HCT116 (cell line): ENCODE data around the gene TMEM145. TPM values are rescaled to one million over a fixed set of nuclear protein-coding genes. Genes with fewer than 3 reads are reported as not detected.

Source experiments
- ATAC-seq: fragments of 200-7000 bp; cut with Tn5 transposase; 2 replicates; pipeline ENCODE4 v1.9.1; 2020; ENCODE audit warnings: mild to moderate bottlenecking, moderate library complexity
- BruUV-seq: library from RNA; stranded (reverse); fragments of 400-500 nt; replicated peaks from 2 replicates; lab custom pipeline; 2021; lab: Mats Ljungman, UMichigan
- CTCF ChIA-PET: fragments of 300-600 bp; sonication (Branson Sonifier 250); formaldehyde crosslinking; loops from one replicate; lab custom pipeline; 2021; ENCODE audit warnings: antibody characterized with exemption; lab: Charles Lee
- POLR2A ChIA-PET: fragments of 300-600, 350-600 bp; sonication (Branson Sonifier 250); formaldehyde crosslinking; loops from one replicate; lab custom pipeline; 2021; ENCODE audit warnings: antibody characterized with exemption; lab: Charles Lee
- RAD21 ChIA-PET, 2 experiments: fragments of 300-600 bp; sonication (Branson Sonifier 250); formaldehyde crosslinking; loops; one replicate each; lab custom pipeline; 2023; ENCODE audit warnings: low total read pairs in 2 of 2; ENCODE audit not compliant: uncharacterized antibody in 2 of 2, unreplicated experiment in 2 of 2, low non-redundant PET in 1 of 2; lab: Charles Lee
- DNase-seq: peaks from one replicate; pipeline ENCODE4 v3.0.0-alpha.2; 2010; ENCODE audit warnings: low read depth, low spot score
- H2AFZ ChIP-seq: fragments of 200-600 bp; shearing (Covaris generic), sonication (generic); 2 replicates; pipeline ENCODE4 v1.6.1; 2017; ENCODE audit warnings: low read depth, mixed run types, mixed read lengths, antibody characterized with exemption, low read length; ENCODE audit not compliant: poor library complexity, severe bottlenecking
- H3K27ac ChIP-seq: 2 replicates; pipeline ENCODE4 v1.5.1; 2012; ENCODE audit warnings: low read depth, low read length
- H3K27me3 ChIP-seq: fragments of 200-600 bp; sonication (generic); 2 replicates; pipeline ENCODE4 v1.6.1; 2016; ENCODE audit warnings: mixed run types, low read length, mixed read lengths; ENCODE audit not compliant: insufficient read depth
- H3K36me3 ChIP-seq, 2 experiments: fragments of 200-500 bp in 1 of 2; fragments of 200-600 bp in 1 of 2; sonication (Bioruptor generic) in 1 of 2; sonication (generic) in 1 of 2; 2 replicates each; pipeline versions ENCODE4 v1.5.1 to v1.6.1; 2014 to 2016; ENCODE audit warnings: low read length in 2 of 2, inconsistent platforms in 1 of 2, mixed read lengths in 1 of 2, mixed run types in 1 of 2; ENCODE audit not compliant: insufficient read depth in 2 of 2, control insufficient read depth in 1 of 2
- H3K4me1 ChIP-seq, 2 experiments: fragments of 200-600 bp in 1 of 2; sonication (generic) in 1 of 2; 2 replicates each; pipeline versions ENCODE4 v1.5.1 to v1.6.1; 2012 to 2017; ENCODE audit warnings: low read length in 2 of 2, inconsistent platforms in 1 of 2, mild to moderate bottlenecking in 1 of 2, mixed read lengths in 1 of 2, mixed run types in 1 of 2, moderate library complexity in 1 of 2; ENCODE audit not compliant: insufficient read depth in 2 of 2, control insufficient read depth in 1 of 2
- H3K4me2 ChIP-seq: fragments of 200-600 bp; sonication (generic); 2 replicates; pipeline ENCODE4 v1.6.1; 2017; ENCODE audit warnings: mixed run types, low read length, mixed read lengths
- H3K4me3 ChIP-seq, 2 experiments: fragments of 200-600 bp in 1 of 2; sonication (generic) in 1 of 2; replicated peaks in 1 of 2; 2 replicates each; pipeline ENCODE4 v1.5.1; 2011 to 2016; ENCODE audit warnings: low read length in 2 of 2, control low read depth in 1 of 2, low read depth in 1 of 2, mild to moderate bottlenecking in 1 of 2, mixed read lengths in 1 of 2, mixed run types in 1 of 2
- H3K79me2 ChIP-seq: fragments of 200-600 bp; sonication (generic); 2 replicates; pipeline ENCODE4 v1.6.1; 2017; ENCODE audit warnings: mild to moderate bottlenecking, mixed run types, low read length, moderate library complexity, mixed read lengths; ENCODE audit not compliant: insufficient read depth
- H3K9ac ChIP-seq: fragments of 200-600 bp; sonication (generic); 2 replicates; pipeline ENCODE4 v1.6.1; 2016; ENCODE audit warnings: low read length, mixed read lengths
- H3K9me2 ChIP-seq: fragments of 200-600 bp; sonication (generic), shearing (Covaris generic); 2 replicates; pipeline ENCODE4 v1.6.1; 2017; ENCODE audit warnings: mixed run types, mild to moderate bottlenecking, moderate library complexity; ENCODE audit not compliant: insufficient read depth
- H3K9me3 ChIP-seq, 2 experiments: fragments of 200-500 bp in 1 of 2; fragments of 200-600 bp in 1 of 2; sonication (Bioruptor generic) in 1 of 2; sonication (generic) in 1 of 2; 2 replicates each; pipeline ENCODE4 v1.6.1; 2014 to 2017; ENCODE audit warnings: low read length in 2 of 2, mixed read lengths in 2 of 2, inconsistent platforms in 1 of 2, low read depth in 1 of 2, mild to moderate bottlenecking in 1 of 2, mixed run types in 1 of 2, moderate library complexity in 1 of 2; ENCODE audit not compliant: control insufficient read depth in 1 of 2, insufficient read depth in 1 of 2
- H4K20me1 ChIP-seq: fragments of 200-600 bp; sonication (generic), shearing (Covaris generic); 2 replicates; pipeline ENCODE4 v1.6.1; 2017; ENCODE audit warnings: mixed run types, mild to moderate bottlenecking, moderate library complexity; ENCODE audit not compliant: insufficient read depth
- CBX3 ChIP-seq: IDR thresholded peaks from 2 replicates; pipeline ENCODE4 v1.6.1; 2012; ENCODE audit warnings: low read depth
- CEBPB ChIP-seq: IDR thresholded peaks from 2 replicates; pipeline ENCODE4 v1.6.1; 2012; ENCODE audit warnings: low read depth
- ELF1 ChIP-seq: IDR thresholded peaks from 2 replicates; pipeline ENCODE4 v1.6.1; 2012; ENCODE audit warnings: low read depth, borderline replicate concordance
- FOSL1 ChIP-seq: IDR thresholded peaks from 2 replicates; pipeline ENCODE4 v1.6.1; 2012; ENCODE audit warnings: low read depth
- POLR2A ChIP-seq: IDR thresholded peaks from 2 replicates; pipeline ENCODE4 v1.7.0; 2011; ENCODE audit warnings: borderline replicate concordance; ENCODE audit not compliant: insufficient read depth, insufficient read length; ENCODE audit errors: extremely low read depth
- POLR2AphosphoS5 ChIP-seq: IDR thresholded peaks from 2 replicates; pipeline ENCODE4 v1.6.1; 2011; ENCODE audit warnings: mild to moderate bottlenecking, low read depth, low read length, moderate library complexity
- REST ChIP-seq: IDR thresholded peaks from 2 replicates; pipeline ENCODE4 v1.6.1; 2012; ENCODE audit warnings: low read depth
- SRF ChIP-seq: IDR thresholded peaks from 2 replicates; pipeline ENCODE4 v1.6.1; 2012; ENCODE audit warnings: low read depth
- YY1 ChIP-seq: IDR thresholded peaks from 2 replicates; pipeline ENCODE4 v1.6.1; 2011; ENCODE audit warnings: low read length, low read depth, moderate library complexity, mild to moderate bottlenecking; ENCODE audit not compliant: insufficient replicate concordance; ENCODE audit errors: extremely low read depth
- ZFX ChIP-seq: fragments of 450-650 bp; IDR thresholded peaks from 2 replicates; pipeline ENCODE4 v1.6.1; 2017
- ZNF274 ChIP-seq: fragments of 200-500 bp; sonication (Bioruptor generic); IDR thresholded peaks from 2 replicates; pipeline ENCODE4 v1.6.1; 2014; ENCODE audit warnings: mild to moderate bottlenecking, low read depth, low read length, inconsistent platforms
- intact Hi-C: fragments of 100-400 bp; cut with micrococcal nuclease; formaldehyde crosslinking; loops from 2 replicates; pipeline ENCODE4 v1.10.0; 2022
- total RNA-seq: library from RNA; stranded (reverse); gene quantifications from one replicate; pipeline ENCODE4 v1.2.1, GENCODE V29; 2021; ENCODE audit not compliant: unreplicated experiment
- TF ChIP-seq, protein P1 (sequence below): IDR thresholded peaks from 2 replicates; pipeline ENCODE4 v1.6.1; 2011; ENCODE audit warnings: mild to moderate bottlenecking, low read length, moderate library complexity; ENCODE audit not compliant: insufficient replicate concordance; ENCODE audit errors: extremely low read depth
- TF ChIP-seq, protein P2 (sequence below): IDR thresholded peaks from 2 replicates; pipeline ENCODE4 v1.6.1; 2012
- TF ChIP-seq, protein P3 (sequence below), 3 experiments: fragments of 200-600 bp in 1 of 3; sonication (generic) in 1 of 3; IDR thresholded peaks in 2 of 3; conservative IDR thresholded peaks in 1 of 3; 2 replicates each; pipeline ENCODE4 v1.5.1; 2012 to 2017; ENCODE audit warnings: low read depth in 2 of 3, low read length in 2 of 3, antibody characterized with exemption in 1 of 3, borderline replicate concordance in 1 of 3, control low read depth in 1 of 3, mild to moderate bottlenecking in 1 of 3, mixed read lengths in 1 of 3, mixed run types in 1 of 3, moderate library complexity in 1 of 3; ENCODE audit not compliant: insufficient read depth in 1 of 3

Gene TMEM145
- total RNA-seq, 1 experiment from 2014 or later, result 7.2 TPM

GRCh38 chr19:42312370-42312769 is 739 bp upstream of the TMEM145 start:
- H3K9me3 ChIP-seq, result no peaks in the 10 kb centered on the region
- no peaks in the 10 kb centered on the region for H3K79me2 ChIP-seq
- H3K9me2 ChIP-seq, result no peaks in the 10 kb centered on the region
- BruUV-seq, result no TSS peak
- H3K36me3 ChIP-seq, result no peaks in the 10 kb centered on the region
- H3K27me3 ChIP-seq, result no peaks in the 10 kb centered on the region
- no peak overlapping the region for H2AFZ ChIP-seq
- peaks cover 0 to 18% of the 10 kb centered on the region in 2 experiments; a peak in 2 of 4 replicates for H3K4me1 ChIP-seq
- H3K4me3 ChIP-seq, result no peak overlapping the region
- no peak overlapping the region for H3K9ac ChIP-seq
- peak overlapping the region; percentile 100 for H3K4me2 ChIP-seq
- no peaks in the 10 kb centered on the region for H4K20me1 ChIP-seq
- RAD21 ChIA-PET, result no interaction called here
- intact Hi-C loops, result no loop called here
- DNase-seq (no peak), ATAC-seq (no peak)
- TF ChIP-seq ZNF274 (no peak), REST (no peak), ZFX (no peak), ELF1 (no peak), POLR2A (no peak), CEBPB (no peak), SRF (no peak), POLR2AphosphoS5 (no peak), CBX3 (no peak), FOSL1 (no peak), YY1 (no peak)
- TF ChIP-seq, protein P1, sequence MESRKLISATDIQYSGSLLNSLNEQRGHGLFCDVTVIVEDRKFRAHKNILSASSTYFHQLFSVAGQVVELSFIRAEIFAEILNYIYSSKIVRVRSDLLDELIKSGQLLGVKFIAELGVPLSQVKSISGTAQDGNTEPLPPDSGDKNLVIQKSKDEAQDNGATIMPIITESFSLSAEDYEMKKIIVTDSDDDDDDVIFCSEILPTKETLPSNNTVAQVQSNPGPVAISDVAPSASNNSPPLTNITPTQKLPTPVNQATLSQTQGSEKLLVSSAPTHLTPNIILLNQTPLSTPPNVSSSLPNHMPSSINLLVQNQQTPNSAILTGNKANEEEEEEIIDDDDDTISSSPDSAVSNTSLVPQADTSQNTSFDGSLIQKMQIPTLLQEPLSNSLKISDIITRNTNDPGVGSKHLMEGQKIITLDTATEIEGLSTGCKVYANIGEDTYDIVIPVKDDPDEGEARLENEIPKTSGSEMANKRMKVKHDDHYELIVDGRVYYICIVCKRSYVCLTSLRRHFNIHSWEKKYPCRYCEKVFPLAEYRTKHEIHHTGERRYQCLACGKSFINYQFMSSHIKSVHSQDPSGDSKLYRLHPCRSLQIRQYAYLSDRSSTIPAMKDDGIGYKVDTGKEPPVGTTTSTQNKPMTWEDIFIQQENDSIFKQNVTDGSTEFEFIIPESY, result no peak
- TF ChIP-seq, protein P2, sequence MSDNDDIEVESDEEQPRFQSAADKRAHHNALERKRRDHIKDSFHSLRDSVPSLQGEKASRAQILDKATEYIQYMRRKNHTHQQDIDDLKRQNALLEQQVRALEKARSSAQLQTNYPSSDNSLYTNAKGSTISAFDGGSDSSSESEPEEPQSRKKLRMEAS, result no peak
- TF ChIP-seq, protein P3, sequence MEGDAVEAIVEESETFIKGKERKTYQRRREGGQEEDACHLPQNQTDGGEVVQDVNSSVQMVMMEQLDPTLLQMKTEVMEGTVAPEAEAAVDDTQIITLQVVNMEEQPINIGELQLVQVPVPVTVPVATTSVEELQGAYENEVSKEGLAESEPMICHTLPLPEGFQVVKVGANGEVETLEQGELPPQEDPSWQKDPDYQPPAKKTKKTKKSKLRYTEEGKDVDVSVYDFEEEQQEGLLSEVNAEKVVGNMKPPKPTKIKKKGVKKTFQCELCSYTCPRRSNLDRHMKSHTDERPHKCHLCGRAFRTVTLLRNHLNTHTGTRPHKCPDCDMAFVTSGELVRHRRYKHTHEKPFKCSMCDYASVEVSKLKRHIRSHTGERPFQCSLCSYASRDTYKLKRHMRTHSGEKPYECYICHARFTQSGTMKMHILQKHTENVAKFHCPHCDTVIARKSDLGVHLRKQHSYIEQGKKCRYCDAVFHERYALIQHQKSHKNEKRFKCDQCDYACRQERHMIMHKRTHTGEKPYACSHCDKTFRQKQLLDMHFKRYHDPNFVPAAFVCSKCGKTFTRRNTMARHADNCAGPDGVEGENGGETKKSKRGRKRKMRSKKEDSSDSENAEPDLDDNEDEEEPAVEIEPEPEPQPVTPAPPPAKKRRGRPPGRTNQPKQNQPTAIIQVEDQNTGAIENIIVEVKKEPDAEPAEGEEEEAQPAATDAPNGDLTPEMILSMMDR (IDR thresholded peaks at IDR 0.05 in 2 of 3, conservative IDR thresholded peaks at IDR 0.05 in 1 of 3; ENCODE audit: borderline replicate concordance in 1 of 3, insufficient read depth in 1 of 3, low read depth in 2 of 3, low read length in 2 of 3), result no peak
- H3K27ac ChIP-seq, result no peak overlapping the region
- POLR2A ChIA-PET, result no interaction called here
- CTCF ChIA-PET, result no interaction called here
